Calu3 (cell line): ENCODE data around the gene MIA2. TPM values are rescaled to one million over a fixed set of nuclear protein-coding genes. Genes with fewer than 3 reads are reported as not detected.

Experiments
- BruUV-seq: library from RNA; stranded (reverse); fragments of 400-500 nt; replicated peaks from 2 replicates; lab custom pipeline; 2021; lab: Mats Ljungman, UMichigan
- CTCF ChIA-PET: fragments of 300-600 bp; sonication (Branson Sonifier 250); formaldehyde crosslinking; loops from one replicate; lab custom pipeline; 2022; ENCODE audit warnings: antibody characterized with exemption; lab: Charles Lee
- DNase-seq: peaks from one replicate; pipeline ENCODE4 v3.0.0; 2022
- H3K27ac Mint-ChIP-seq: one replicate; pipeline ENCODE4 v1.8.0; 2022; ENCODE audit warnings: mixed read lengths; ENCODE audit not compliant: unreplicated experiment
- H3K27me3 Mint-ChIP-seq: one replicate; pipeline ENCODE4 v1.8.0; 2022; ENCODE audit warnings: mixed read lengths; ENCODE audit not compliant: unreplicated experiment
- H3K36me3 Mint-ChIP-seq: one replicate; pipeline ENCODE4 v1.8.0; 2022; ENCODE audit warnings: mild to moderate bottlenecking, moderate library complexity, mixed read lengths; ENCODE audit not compliant: insufficient read depth, unreplicated experiment
- H3K4me1 Mint-ChIP-seq: one replicate; pipeline ENCODE4 v1.8.0; 2022; ENCODE audit warnings: mild to moderate bottlenecking, low read depth, mixed read lengths; ENCODE audit not compliant: unreplicated experiment
- H3K4me3 Mint-ChIP-seq: one replicate; pipeline ENCODE4 v1.8.0; 2022; ENCODE audit warnings: mild to moderate bottlenecking, low read depth, moderate library complexity, mixed read lengths; ENCODE audit not compliant: unreplicated experiment
- H3K9me3 Mint-ChIP-seq: one replicate; pipeline ENCODE4 v1.8.0; 2022; ENCODE audit warnings: low read depth, mixed read lengths; ENCODE audit not compliant: unreplicated experiment
- intact Hi-C: fragments of 100-400 bp; cut with micrococcal nuclease; formaldehyde crosslinking; loops from one replicate; pipeline ENCODE4 v1.10.0; 2022; ENCODE audit not compliant: unreplicated experiment
- total RNA-seq: library from RNA; stranded (reverse); gene quantifications from 2 replicates; pipeline ENCODE4 v1.2.3, GENCODE V29; 2022
- TF ChIP-seq, protein P1 (sequence below): fragments of 200-600 bp; IDR thresholded peaks from one replicate; pipeline ENCODE4 v1.8.0; 2022; ENCODE audit warnings: antibody characterized with exemption; ENCODE audit not compliant: unreplicated experiment

MIA2 gene
- total RNA-seq, 1 experiment from 2014 or later = 49.1 TPM

DNA sequence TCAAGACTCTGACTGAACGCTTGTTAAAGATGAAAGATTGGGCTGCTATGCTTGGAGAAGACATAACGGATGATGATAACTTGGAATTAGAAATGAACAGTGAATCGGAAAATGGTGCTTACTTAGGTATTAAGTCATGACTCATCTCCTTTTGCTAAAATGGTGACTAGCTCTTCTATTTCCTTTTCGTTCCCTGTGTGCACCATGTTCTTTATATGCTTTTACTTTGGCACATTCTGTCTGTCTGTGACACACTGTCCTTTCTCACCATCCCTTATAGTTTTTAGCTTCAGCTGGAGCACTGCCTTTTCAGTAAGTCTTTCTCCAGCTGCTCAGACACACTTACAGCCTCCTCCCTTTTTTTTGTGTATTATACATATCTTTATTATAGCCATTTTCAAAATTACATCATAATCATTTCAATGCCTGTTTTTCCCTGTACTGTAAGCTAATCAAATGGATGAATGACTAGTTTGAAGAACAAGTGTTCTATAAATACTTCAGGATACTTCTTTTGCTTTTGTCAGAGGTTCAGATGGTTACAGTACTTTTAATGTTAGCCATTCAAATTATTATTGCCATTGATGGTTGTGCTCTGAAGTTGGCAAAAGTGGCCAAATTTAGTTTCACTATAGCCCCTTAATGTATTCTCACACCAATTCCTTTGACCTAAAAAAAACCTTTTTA, 68.6 kb downstream of the MIA2 start:
- Mint-ChIP-seq H3K9me3 (no peaks in the 10 kb centered on the region), H3K36me3 (peaks cover 30% of the 10 kb centered on the region), H3K27ac (no peak overlapping the region), H3K4me1 (no peaks in the 10 kb centered on the region), H3K4me3 (no peak overlapping the region), H3K27me3 (no peaks in the 10 kb centered on the region)
- CTCF ChIA-PET = interaction anchor here (0.6 kb wide), 1 partner anchor 187 kb away, joined by 7 read pairs; no protein-coding TSS in a partner anchor
- intact Hi-C loops = no loop called here
- TF ChIP-seq, protein P1, sequence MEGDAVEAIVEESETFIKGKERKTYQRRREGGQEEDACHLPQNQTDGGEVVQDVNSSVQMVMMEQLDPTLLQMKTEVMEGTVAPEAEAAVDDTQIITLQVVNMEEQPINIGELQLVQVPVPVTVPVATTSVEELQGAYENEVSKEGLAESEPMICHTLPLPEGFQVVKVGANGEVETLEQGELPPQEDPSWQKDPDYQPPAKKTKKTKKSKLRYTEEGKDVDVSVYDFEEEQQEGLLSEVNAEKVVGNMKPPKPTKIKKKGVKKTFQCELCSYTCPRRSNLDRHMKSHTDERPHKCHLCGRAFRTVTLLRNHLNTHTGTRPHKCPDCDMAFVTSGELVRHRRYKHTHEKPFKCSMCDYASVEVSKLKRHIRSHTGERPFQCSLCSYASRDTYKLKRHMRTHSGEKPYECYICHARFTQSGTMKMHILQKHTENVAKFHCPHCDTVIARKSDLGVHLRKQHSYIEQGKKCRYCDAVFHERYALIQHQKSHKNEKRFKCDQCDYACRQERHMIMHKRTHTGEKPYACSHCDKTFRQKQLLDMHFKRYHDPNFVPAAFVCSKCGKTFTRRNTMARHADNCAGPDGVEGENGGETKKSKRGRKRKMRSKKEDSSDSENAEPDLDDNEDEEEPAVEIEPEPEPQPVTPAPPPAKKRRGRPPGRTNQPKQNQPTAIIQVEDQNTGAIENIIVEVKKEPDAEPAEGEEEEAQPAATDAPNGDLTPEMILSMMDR = no peak
- no peak for DNase-seq
- no TSS peak for BruUV-seq

DNA sequence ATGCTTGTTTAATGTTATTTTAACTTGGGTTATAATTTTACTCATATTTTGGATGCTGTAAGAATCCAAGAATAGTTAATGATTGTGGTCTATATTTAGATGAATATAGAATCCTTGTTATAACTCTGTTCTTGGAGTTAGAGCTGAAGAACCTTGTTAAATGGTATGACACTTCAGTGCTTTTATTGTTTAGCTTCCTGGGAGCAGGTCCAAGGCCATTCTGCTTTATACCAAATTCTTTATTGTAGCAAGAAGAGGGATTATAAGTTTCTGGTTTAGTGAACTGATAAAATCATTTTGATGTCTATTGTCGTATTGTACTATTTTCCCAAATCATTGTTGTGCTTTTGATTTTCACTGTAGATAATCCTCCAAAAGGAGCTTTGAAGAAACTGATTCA, 69.4 kb downstream of the MIA2 start:
- no peaks in the 10 kb centered on the region for H3K27me3 Mint-ChIP-seq
- no peaks in the 10 kb centered on the region for H3K9me3 Mint-ChIP-seq
- intact Hi-C loops = no loop called here
- peaks cover 26% of the 10 kb centered on the region for H3K36me3 Mint-ChIP-seq
- no peak overlapping the region for H3K27ac Mint-ChIP-seq
- no peak overlapping the region for H3K4me3 Mint-ChIP-seq
- no peaks in the 10 kb centered on the region for H3K4me1 Mint-ChIP-seq
- CTCF ChIA-PET = no interaction called here
- TF ChIP-seq, protein P1 = no peak
- no TSS peak for BruUV-seq
- no peak for DNase-seq

DNA sequence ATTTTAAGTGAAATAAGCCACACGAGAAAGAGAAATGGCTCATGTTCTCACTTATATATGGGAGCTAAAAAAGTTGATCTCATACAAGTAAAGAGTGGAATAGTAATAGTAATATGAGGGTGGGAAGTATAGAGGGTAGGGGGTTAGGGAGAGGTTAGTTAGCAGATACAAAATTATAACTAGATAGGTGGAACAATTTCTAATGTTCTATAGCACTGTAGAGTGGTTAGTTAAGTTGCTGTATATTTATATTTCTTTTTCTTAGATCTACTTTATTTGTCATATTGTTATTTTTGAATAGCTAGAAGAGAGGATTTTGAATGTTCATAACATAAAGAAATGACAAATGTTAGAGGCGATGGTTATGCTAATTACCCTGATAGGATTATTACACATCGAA, 74.1 kb downstream of the MIA2 start:
- BruUV-seq = no TSS peak
- TF ChIP-seq, protein P1 = no peak
- intact Hi-C loops = loop anchor here (5.0 kb wide), 1 partner anchor 76 kb away; the partner anchor contains the start of gene MIA2

DNA sequence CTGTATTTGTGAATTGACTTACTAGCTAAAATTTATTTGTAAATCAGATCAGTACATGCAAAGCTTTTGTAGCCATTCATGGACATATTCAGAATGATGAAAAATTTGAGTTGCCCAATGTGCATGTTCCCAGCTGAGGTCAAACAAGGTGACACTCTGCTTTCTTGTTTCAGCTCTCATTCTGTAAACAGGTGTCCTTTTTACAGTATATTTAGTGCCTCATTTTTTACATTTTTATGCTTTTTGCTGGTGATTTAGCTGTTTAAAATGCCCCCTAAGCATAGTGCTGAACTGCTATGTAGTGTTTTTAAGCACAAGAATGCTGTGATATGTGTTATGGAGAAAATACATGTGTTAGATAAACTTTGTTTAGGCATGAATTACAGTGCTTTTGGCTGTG, 76.3 kb downstream of the MIA2 start:
- no TSS peak for BruUV-seq
- CTCF ChIA-PET = interaction anchor here (0.7 kb wide), 1 partner anchor 585 kb away, joined by 3 read pairs; no protein-coding TSS in a partner anchor
- H3K4me3 Mint-ChIP-seq = no peak overlapping the region
- H3K27me3 Mint-ChIP-seq = no peaks in the 10 kb centered on the region
- intact Hi-C loops = no loop called here
- DNase-seq = no peak
- TF ChIP-seq, protein P1 = no peak
- H3K36me3 Mint-ChIP-seq = peaks cover 11% of the 10 kb centered on the region
- H3K27ac Mint-ChIP-seq = no peak overlapping the region
- no peaks in the 10 kb centered on the region for H3K9me3 Mint-ChIP-seq
- H3K4me1 Mint-ChIP-seq = no peaks in the 10 kb centered on the region

More for the DNA sequence above, 74.1 kb downstream of the MIA2 start:
- Mint-ChIP-seq H3K27ac (no peak overlapping the region), H3K4me3 (no peak overlapping the region), H3K9me3 (no peaks in the 10 kb centered on the region), H3K4me1 (no peaks in the 10 kb centered on the region), H3K27me3 (no peaks in the 10 kb centered on the region), H3K36me3 (peaks cover 24% of the 10 kb centered on the region)
- CTCF ChIA-PET = no interaction called here
- DNase-seq = no peak
